ENCODE results near the gene FAAP100.

DNA sequence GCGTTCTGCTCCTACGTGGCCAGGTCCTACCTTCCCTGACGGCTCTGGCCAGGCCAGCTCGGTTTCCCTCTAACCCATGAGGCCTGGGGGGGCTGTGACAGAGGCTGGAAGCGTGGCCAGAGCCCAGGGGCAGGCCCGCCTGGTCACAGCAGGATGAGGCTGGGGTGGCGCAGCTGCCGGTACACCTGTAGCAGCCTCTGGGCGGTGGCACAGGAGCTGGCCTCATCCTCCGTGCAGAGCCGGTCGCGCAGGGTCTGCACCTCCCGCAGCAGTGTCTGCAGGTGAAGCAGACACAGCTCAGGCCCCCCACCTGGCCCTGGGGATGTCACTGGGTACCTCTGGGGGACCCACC lies 11.5 kb downstream of the FAAP100 start:
- TF ChIP-seq, protein P1, sequence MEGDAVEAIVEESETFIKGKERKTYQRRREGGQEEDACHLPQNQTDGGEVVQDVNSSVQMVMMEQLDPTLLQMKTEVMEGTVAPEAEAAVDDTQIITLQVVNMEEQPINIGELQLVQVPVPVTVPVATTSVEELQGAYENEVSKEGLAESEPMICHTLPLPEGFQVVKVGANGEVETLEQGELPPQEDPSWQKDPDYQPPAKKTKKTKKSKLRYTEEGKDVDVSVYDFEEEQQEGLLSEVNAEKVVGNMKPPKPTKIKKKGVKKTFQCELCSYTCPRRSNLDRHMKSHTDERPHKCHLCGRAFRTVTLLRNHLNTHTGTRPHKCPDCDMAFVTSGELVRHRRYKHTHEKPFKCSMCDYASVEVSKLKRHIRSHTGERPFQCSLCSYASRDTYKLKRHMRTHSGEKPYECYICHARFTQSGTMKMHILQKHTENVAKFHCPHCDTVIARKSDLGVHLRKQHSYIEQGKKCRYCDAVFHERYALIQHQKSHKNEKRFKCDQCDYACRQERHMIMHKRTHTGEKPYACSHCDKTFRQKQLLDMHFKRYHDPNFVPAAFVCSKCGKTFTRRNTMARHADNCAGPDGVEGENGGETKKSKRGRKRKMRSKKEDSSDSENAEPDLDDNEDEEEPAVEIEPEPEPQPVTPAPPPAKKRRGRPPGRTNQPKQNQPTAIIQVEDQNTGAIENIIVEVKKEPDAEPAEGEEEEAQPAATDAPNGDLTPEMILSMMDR (IDR thresholded peaks at IDR 0.05), result no peak
- TF ChIP-seq EZH2 (IDR thresholded peaks at IDR 0.05; ENCODE audit: borderline replicate concordance, insufficient read depth, low read depth, low read length, poor library complexity, severe bottlenecking), result no peak

Measured in B cell (primary cell).